ENCODE data around the gene PIGN.
A peak's percentile ranks its signal among the peaks of the same experiment; 100 is the strongest.

DNA sequence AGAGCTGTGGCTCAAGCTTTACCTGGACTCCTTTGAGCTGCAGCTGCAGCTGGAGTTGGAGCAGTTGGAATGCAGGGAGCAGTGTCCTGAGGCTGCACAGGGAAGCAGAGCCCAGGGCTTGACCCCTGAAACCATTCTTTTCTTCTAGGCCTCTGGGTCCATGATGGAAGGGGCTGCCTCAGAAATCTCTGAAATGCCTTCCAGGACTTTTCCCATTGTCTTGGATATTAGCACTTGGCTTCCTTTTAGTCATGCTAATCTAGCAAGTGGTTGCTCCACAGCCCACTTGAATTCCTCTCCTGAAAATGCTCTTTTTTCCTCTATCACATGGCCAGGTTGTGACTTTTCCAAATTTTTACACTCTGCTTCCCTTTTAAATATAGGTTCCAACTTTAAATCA, 185.5 kb downstream of the PIGN start:
- TF ChIP-seq TEAD4 (IDR thresholded peaks at IDR 0.05; ENCODE audit: low read depth, low read length) (peak; percentile 39; the same call in 1 of the 2 replicates), CTCF (IDR thresholded peaks at IDR 0.05; ENCODE audit: control extremely low read depth in 1 of 3, insufficient read depth in 1 of 3, low read depth in 1 of 3, low read length in 3 of 3) (no peak), POLR2A (IDR thresholded peaks at IDR 0.05; ENCODE audit: control extremely low read depth in 1 of 2, low read depth in 2 of 2, low read length in 2 of 2) (no peak), MAFK (IDR thresholded peaks at IDR 0.05; ENCODE audit: low read depth, low read length) (no peak), CHD2 (IDR thresholded peaks at IDR 0.05; ENCODE audit: low read length) (no peak), POLR2AphosphoS5 (IDR thresholded peaks at IDR 0.05; ENCODE audit: low read depth, low read length) (no peak), CEBPB (IDR thresholded peaks at IDR 0.05; ENCODE audit: low read depth, low read length) (peak; percentile 72; the same call in 1 of the 2 replicates), TCF12 (IDR thresholded peaks at IDR 0.05; ENCODE audit: low read depth, low read length) (no peak)

Data from H1 (cell line).